Measurements from ENCODE around the gene C2CD4B.

Gene C2CD4B

DNA sequence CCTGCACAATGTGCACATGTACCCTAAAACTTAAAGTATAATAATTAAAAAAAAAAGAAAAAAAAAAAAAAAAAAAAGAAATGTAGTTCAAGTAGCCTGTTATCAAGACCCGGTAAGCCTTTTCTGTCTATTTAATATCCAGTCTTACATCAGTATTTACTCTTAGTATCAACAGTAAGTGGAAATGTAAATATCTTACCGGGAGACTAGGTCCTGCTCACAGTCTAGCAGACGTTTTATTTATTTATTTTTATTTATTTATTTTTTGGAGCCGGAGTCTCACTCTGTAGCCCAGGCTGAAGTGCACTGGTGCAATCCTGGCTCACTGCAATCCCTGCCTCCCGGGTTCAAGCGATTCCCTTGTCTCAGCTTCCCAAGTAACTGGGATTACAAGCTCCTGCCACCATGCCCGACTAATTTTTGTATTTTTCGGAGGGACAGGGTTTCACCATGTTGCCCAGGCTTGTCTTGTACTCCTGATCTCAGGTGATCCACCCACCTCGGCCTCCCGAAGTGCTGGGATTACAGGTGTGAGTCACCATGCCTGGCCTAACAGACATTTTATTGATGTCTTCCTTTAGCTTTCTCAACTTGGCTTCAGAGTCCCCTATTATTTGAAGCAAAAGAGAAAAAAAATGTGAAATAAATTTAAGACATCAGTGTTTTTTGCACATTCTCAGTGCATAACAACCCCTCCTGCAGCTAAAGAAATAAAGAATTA, 19.9 kb downstream of the C2CD4B start:
- ATAC-seq (replicated peaks; ENCODE audit: extremely low read depth, poor library complexity, severe bottlenecking), result no peak
- H3K27ac Mint-ChIP-seq (ENCODE audit: low read depth), result no peak overlapping the region
- peaks cover 35% of the 10 kb centered on the region for H3K27me3 Mint-ChIP-seq
- no peaks in the 10 kb centered on the region for H3K9me3 Mint-ChIP-seq
- H3K36me3 Mint-ChIP-seq (ENCODE audit: insufficient read depth), result peaks cover 2% of the 10 kb centered on the region
- H3K4me3 Mint-ChIP-seq, result no peak overlapping the region
- DNase-seq (ENCODE audit: low spot score in 2 of 2), result no peak
- no peaks in the 10 kb centered on the region for H3K4me1 Mint-ChIP-seq

DNA sequence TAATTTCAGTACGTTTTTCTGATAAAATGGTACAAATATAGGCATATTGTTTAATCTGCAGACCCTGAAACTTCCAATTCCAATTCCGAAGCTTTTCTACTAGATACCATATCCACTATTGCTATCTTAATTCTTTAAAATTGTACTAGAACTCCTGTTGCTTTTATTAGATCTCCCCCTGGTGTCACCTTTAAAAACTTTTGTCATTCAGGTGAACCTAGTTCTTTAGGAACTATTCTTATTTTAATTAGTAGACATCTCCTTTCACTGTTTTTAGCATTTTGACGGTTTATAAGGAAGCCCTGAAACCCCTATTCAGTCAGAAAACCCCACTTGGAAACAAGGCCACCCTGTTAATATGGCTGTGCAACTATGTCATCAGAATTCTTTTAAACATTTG, 22.3 kb downstream of the C2CD4B start:
- DNase-seq (ENCODE audit: low spot score in 2 of 2) (no peak), ATAC-seq (replicated peaks; ENCODE audit: extremely low read depth, poor library complexity, severe bottlenecking) (no peak)
- H3K9me3 Mint-ChIP-seq, result no peaks in the 10 kb centered on the region
- no peaks in the 10 kb centered on the region for H3K4me1 Mint-ChIP-seq
- H3K27ac Mint-ChIP-seq (ENCODE audit: low read depth), result no peak overlapping the region
- H3K27me3 Mint-ChIP-seq, result peaks cover 48% of the 10 kb centered on the region
- H3K36me3 Mint-ChIP-seq (ENCODE audit: insufficient read depth), result peaks cover 2% of the 10 kb centered on the region
- no peak overlapping the region for H3K4me3 Mint-ChIP-seq

DNA sequence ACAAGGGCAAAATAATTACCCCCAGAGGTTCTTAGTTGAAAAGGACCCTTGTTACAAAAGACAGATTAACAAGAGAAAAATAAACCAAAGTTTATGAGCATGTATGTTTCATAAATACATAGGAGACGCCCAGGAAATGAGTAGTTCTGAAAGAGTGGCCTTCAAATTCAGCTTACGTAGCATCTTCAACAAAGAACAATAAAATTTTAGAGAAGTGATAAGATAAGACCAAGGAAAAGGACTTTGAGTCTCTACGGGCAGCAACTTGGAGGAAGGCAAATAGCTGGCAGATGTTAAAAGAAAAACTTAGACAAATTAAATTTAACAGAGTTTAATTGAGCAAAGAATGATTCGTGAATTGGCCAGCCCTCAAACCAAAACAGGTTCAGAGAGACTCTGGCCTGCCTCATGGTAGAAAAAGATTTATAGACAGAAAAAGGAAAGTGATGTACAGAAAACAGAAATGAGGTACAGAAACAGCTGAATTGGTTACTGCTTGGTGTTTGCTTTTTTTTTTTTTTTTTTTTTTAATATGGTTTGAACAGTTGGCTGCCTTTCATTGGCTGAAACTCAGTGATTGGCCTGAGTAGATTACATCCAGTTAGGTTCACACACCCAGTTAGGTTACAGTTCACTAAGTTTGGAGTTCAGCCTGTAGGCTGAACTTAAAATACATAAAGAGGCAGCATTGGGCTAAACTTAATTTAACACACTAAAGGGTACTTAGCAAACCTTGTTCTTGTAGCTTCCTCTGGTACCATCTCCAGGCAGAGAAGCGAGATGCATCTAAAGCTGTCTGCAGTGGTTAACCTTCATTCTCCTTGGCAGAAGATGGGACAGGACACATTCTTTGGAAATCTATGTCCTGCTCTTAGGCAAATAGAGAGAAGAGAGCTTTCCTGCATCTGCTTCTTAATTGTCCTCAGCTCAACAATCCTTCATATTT, 23.2 kb downstream of the C2CD4B start:
- peaks cover 2% of the 10 kb centered on the region for H3K36me3 Mint-ChIP-seq (ENCODE audit: insufficient read depth)
- H3K27me3 Mint-ChIP-seq, result peaks cover 54% of the 10 kb centered on the region
- H3K4me3 Mint-ChIP-seq, result no peak overlapping the region
- no peak for ATAC-seq (replicated peaks; ENCODE audit: extremely low read depth, poor library complexity, severe bottlenecking)
- H3K27ac Mint-ChIP-seq (ENCODE audit: low read depth), result no peak overlapping the region
- DNase-seq (ENCODE audit: low spot score in 2 of 2), result no peak
- H3K9me3 Mint-ChIP-seq, result no peaks in the 10 kb centered on the region
- H3K4me1 Mint-ChIP-seq, result no peaks in the 10 kb centered on the region

DNA sequence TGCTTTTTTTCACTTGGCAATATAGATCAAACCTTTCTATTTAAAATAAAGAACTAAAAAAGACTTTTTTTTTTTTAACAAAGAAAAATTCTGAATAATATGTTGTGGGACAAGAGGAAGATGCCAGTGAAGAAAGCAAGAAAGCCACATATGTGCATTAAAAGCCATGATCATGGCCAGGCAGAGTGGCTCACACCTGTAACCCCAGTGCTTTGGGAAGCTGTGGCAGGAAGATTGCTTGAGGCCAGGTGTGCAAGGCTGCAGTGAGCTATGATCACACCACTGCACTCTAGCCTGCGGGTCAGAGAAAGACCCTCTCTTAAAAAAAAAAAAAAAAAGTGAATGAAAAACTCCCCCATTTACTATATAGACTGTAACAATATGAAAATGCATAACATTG, 23.9 kb downstream of the C2CD4B start:
- H3K4me3 Mint-ChIP-seq, result no peak overlapping the region
- peaks cover 1% of the 10 kb centered on the region for H3K36me3 Mint-ChIP-seq (ENCODE audit: insufficient read depth)
- H3K27me3 Mint-ChIP-seq, result peaks cover 54% of the 10 kb centered on the region
- H3K4me1 Mint-ChIP-seq, result no peaks in the 10 kb centered on the region
- no peaks in the 10 kb centered on the region for H3K9me3 Mint-ChIP-seq
- H3K27ac Mint-ChIP-seq (ENCODE audit: low read depth), result no peak overlapping the region
- DNase-seq (ENCODE audit: low spot score in 2 of 2) (no peak), ATAC-seq (replicated peaks; ENCODE audit: extremely low read depth, poor library complexity, severe bottlenecking) (no peak)

DNA sequence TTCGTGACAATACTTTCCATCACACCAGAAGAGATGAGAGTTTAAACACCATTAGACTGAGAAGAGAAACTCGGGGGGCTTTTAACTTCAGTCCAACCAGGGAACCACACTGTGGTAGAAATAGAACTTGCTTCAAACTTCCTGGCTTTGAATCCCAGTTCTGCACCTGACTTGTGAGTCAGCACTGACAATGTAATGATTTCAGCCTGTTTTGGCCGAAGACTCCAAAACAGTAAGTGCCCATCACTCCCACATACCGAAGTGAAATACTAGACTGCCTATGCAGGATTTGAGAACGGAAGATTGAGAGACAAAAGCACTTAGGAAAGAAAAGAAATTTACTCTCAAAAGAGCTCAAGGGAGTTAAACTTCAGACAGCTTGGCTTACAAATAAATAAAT, 27.0 kb downstream of the C2CD4B start:
- Mint-ChIP-seq H3K4me3 (no peak overlapping the region), H3K4me1 (no peaks in the 10 kb centered on the region), H3K27ac (ENCODE audit: low read depth) (no peak overlapping the region), H3K36me3 (ENCODE audit: insufficient read depth) (no peaks in the 10 kb centered on the region), H3K9me3 (no peaks in the 10 kb centered on the region), H3K27me3 (peaks cover 82% of the 10 kb centered on the region)
- DNase-seq (ENCODE audit: low spot score in 2 of 2) (no peak), ATAC-seq (replicated peaks; ENCODE audit: extremely low read depth, poor library complexity, severe bottlenecking) (no peak)

DNA sequence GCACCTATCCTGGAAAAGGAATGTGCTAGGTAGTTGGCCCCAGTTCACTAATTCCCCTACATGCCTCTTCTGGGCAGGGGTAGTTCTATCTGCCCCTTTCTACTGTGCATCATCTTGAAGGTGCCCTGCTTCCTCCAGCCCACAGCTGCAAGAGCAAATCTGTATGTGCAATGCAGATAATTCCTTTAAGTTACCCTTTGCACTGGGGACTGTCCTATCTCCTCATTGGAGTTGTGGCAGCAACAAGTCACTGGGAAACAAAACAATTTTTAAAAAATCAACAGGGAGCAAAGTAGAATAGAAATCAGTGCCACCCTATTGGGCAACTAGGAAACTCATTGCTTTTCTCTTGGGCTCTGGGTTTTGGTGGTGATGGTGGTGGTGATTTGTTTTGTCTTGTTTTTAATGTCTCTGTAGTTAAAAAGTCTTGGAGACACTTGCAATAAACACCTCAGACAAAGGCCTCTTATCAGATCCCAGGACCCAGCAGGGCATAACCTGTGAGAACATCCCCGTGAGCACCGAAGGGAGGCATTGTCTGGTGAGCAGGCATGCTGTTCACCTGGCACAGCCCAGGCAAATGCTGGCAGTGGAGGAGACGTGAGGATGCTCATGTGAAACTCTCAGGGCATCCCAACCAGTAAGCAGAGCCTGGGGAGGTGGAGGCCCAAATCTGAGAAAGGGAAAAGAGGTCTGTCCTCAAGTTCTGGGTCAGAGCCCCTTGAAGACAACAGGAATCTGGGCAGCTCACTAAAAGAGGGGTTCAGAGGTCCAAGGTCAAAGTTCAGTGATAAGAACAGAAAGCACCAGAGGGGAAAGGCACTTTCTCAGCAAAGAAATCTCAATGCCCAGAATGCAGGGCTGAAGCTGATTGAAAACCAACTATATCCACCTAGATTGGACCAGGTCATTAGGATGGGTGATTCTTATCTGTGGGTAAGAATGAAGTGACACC, 27.9 kb downstream of the C2CD4B start:
- no peaks in the 10 kb centered on the region for H3K36me3 Mint-ChIP-seq (ENCODE audit: insufficient read depth)
- no peak for ATAC-seq (replicated peaks; ENCODE audit: extremely low read depth, poor library complexity, severe bottlenecking)
- H3K4me3 Mint-ChIP-seq, result no peak overlapping the region
- DNase-seq (ENCODE audit: low spot score in 2 of 2), result no peak
- no peaks in the 10 kb centered on the region for H3K9me3 Mint-ChIP-seq
- H3K27me3 Mint-ChIP-seq, result peaks cover 81% of the 10 kb centered on the region
- no peaks in the 10 kb centered on the region for H3K4me1 Mint-ChIP-seq
- H3K27ac Mint-ChIP-seq (ENCODE audit: low read depth), result no peak overlapping the region

DNA sequence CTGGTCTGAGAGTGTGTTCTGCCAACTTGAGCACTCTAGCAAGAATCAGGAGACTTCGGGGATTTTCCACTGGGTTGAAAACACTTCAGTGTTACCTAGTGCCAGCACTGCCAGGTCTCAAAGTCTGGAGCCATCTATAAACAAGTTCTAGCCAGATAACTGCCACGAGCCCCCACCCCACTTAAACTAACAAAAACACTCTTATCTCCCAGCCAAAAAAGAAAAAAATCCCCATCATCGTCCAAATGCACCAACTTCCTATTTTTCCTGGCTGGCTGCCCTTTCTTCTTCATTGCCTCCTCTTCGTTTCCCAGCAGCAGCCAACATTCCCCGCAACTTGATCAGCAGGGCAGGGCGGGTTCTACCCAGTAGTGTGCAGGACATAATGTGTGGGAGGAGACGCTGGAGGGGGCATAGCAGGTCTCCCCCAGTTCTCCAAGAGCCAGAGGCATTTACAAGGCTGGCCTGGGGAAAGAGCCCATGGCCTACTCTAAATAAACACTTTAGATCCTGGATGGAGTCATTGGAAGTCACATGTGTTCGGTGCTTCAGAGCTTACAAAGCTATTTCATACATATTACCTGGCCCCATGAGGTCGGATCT, 29.5 kb downstream of the C2CD4B start:
- DNase-seq (ENCODE audit: low spot score in 2 of 2) (no peak), ATAC-seq (replicated peaks; ENCODE audit: extremely low read depth, poor library complexity, severe bottlenecking) (no peak)
- H3K9me3 Mint-ChIP-seq, result no peaks in the 10 kb centered on the region

DNA sequence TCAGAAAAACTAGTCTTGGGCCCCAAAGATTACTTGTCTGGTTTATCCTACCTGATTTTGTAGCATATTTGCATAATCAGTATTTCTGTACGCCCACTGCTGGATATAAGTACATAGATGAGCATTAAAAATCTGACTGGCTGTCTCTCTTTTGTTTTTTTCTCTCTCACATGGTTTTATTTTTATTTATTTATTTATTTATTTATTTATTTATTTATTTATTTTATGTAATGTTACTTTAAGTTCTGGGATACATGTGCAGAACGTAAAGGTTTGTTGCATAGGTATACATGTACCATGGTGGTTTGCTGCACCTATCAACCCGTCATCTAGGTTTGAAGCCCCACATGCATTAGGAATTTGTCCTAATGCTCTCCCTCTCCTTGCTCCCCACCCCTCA, 31.9 kb downstream of the C2CD4B start:
- Mint-ChIP-seq H3K4me3 (no peak overlapping the region), H3K4me1 (peaks cover 11% of the 10 kb centered on the region), H3K27me3 (peaks cover 58% of the 10 kb centered on the region), H3K9me3 (no peaks in the 10 kb centered on the region), H3K36me3 (ENCODE audit: insufficient read depth) (no peaks in the 10 kb centered on the region), H3K27ac (ENCODE audit: low read depth) (no peak overlapping the region)
- no peak for ATAC-seq (replicated peaks; ENCODE audit: extremely low read depth, poor library complexity, severe bottlenecking)
- no peak for DNase-seq (ENCODE audit: low spot score in 2 of 2)

More for the DNA sequence above, 29.5 kb downstream of the C2CD4B start:
- H3K27me3 Mint-ChIP-seq, result peaks cover 70% of the 10 kb centered on the region
- no peaks in the 10 kb centered on the region for H3K4me1 Mint-ChIP-seq
- no peak overlapping the region for H3K4me3 Mint-ChIP-seq
- H3K27ac Mint-ChIP-seq (ENCODE audit: low read depth), result no peak overlapping the region
- H3K36me3 Mint-ChIP-seq (ENCODE audit: insufficient read depth), result no peaks in the 10 kb centered on the region

DNA sequence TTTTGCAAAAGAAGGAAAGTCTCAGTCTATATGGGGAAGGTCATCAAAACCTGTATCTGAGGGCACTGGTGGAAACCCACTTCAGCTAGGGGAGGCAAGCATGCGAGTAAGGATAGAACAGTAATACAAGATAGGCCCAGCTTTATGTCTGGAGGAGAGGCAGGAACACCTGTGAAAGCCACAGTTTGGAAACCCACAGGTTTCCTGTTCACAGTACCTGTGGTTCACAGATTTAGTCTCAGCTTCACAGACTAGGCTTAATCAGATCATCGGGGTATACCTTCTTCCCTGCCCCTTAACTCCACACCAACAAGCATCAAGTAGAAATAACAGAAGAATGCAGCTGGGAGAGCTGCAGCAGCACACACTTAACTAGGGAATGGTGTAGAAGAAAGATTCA, 36.2 kb downstream of the C2CD4B start:
- Mint-ChIP-seq H3K9me3 (no peaks in the 10 kb centered on the region), H3K27ac (ENCODE audit: low read depth) (no peak overlapping the region), H3K4me3 (no peak overlapping the region), H3K27me3 (peaks cover 25% of the 10 kb centered on the region), H3K36me3 (ENCODE audit: insufficient read depth) (no peaks in the 10 kb centered on the region), H3K4me1 (peaks cover 20% of the 10 kb centered on the region)
- ATAC-seq (replicated peaks; ENCODE audit: extremely low read depth, poor library complexity, severe bottlenecking), result peak; percentile 92
- no peak for DNase-seq (ENCODE audit: low spot score in 2 of 2)

DNA sequence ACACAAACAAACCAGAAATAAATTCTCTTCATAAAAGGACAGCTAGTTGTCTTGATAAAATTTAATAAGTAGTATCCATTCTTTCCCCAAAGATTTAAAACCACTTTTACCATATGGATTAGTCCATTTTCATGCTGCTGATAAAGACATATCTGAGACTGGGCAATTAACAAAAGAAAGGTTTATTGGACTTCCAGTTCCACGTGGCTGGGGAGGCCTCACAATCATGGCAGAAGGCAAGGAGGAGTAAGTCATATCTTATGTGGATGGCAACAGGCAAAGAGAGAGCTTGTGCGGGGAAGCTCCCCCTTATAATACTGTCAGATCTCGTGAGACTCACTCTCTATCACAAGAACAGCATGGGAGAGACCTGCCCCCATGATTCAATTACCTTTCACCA, 38.7 kb downstream of the C2CD4B start:
- Mint-ChIP-seq H3K27ac (ENCODE audit: low read depth) (no peak overlapping the region), H3K36me3 (ENCODE audit: insufficient read depth) (no peaks in the 10 kb centered on the region), H3K27me3 (peaks cover 12% of the 10 kb centered on the region), H3K9me3 (no peaks in the 10 kb centered on the region), H3K4me3 (no peak overlapping the region), H3K4me1 (peaks cover 20% of the 10 kb centered on the region)
- DNase-seq (ENCODE audit: low spot score in 2 of 2) (no peak), ATAC-seq (replicated peaks; ENCODE audit: extremely low read depth, poor library complexity, severe bottlenecking) (no peak)

DNA sequence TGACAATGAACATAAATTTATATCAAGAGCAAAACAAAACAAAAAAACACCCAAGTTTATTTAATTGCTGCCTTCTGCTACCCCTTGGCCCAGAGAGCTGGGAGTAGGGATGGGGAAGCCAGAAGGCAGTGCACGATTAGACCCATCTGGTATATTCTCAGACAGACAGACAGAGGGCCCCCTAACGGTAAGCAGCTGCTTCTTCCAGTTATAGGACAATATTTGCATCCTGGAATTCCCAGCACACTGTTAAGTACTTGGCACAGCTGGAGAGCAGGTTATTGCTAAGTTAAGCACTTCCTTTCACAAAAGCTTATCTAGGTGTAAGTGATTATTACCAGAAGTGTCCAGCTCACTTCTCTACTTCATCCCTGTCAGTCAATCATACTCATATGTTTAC, 39.3 kb downstream of the C2CD4B start:
- H3K27me3 Mint-ChIP-seq, result peaks cover 12% of the 10 kb centered on the region
- H3K4me3 Mint-ChIP-seq, result no peak overlapping the region
- no peak overlapping the region for H3K27ac Mint-ChIP-seq (ENCODE audit: low read depth)
- H3K36me3 Mint-ChIP-seq (ENCODE audit: insufficient read depth), result no peaks in the 10 kb centered on the region
- DNase-seq (ENCODE audit: low spot score in 2 of 2) (no peak), ATAC-seq (replicated peaks; ENCODE audit: extremely low read depth, poor library complexity, severe bottlenecking) (no peak)
- peaks cover 23% of the 10 kb centered on the region for H3K4me1 Mint-ChIP-seq
- no peaks in the 10 kb centered on the region for H3K9me3 Mint-ChIP-seq

DNA sequence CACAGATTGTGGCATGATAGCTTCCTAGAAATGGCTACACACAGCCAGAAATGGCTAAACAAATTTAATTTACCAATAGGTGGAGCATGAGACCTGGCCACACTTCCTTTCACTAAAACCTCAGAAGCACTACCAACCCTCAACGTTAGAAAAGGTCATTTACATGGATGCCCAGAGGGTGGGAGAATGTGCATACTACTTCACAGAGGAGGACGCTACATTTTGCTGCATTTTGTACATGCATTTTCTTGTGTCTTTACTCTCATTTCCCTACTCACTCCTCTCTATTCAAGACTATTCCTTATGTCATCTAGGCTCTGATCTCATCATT, 40.1 kb downstream of the C2CD4B start:
- H3K27ac Mint-ChIP-seq (ENCODE audit: low read depth), result no peak overlapping the region
- peaks cover 23% of the 10 kb centered on the region for H3K4me1 Mint-ChIP-seq
- no peak overlapping the region for H3K4me3 Mint-ChIP-seq
- no peaks in the 10 kb centered on the region for H3K36me3 Mint-ChIP-seq (ENCODE audit: insufficient read depth)
- H3K27me3 Mint-ChIP-seq, result peaks cover 14% of the 10 kb centered on the region
- DNase-seq (ENCODE audit: low spot score in 2 of 2) (no peak), ATAC-seq (replicated peaks; ENCODE audit: extremely low read depth, poor library complexity, severe bottlenecking) (no peak)
- no peaks in the 10 kb centered on the region for H3K9me3 Mint-ChIP-seq
